ENCODE results near the gene CMTR2. TPM values are rescaled to one million over a fixed set of nuclear protein-coding genes. Genes with fewer than 3 reads are reported as not detected.

CMTR2 gene
- total RNA-seq, 1 donor from 2014 or later, result 43.9 TPM

DNA sequence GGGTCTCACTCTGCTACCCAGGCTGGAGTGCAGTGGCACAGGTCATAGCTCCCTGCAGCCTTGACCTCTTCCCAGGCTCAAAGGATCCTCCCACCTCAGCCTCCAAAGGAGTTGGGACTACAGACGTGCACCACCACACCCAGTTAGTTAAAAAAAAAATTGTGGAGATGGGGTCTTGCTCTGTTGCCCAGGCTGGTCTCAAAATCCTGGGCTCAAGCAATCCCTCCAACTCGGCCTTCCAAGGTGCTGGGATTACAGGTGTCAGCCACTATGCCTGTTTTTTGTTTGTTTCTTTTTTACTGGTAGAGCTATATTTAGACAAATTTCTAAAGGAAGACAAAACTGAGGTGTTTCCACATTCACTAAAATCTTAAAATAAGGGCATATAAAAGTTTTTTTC is 1.7 kb downstream of the CMTR2 start:
- no peak overlapping the region for H3K27ac Mint-ChIP-seq
- no peaks in the 10 kb centered on the region for H3K9me3 ChIP-seq (ENCODE audit: low read depth)

DNA sequence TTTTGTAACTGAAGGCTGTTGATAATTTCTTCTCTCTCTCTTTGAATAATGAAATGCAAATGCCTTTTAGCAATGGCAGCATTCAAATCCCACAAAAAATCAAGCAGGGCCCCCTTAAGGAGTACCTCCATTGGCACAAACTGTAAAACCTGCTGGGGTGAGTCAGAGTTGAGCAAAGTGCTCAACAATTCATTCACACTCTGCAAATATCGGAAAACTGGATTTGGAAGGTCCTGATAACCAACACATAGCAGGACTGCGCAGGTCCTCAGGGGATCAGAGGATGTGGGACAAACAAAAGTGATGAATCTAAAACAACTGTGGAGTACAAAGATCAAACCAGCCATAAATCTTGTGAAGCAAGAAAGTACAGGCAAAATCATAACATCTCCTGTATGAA is 5.6 kb downstream of the CMTR2 start:
- Histone ChIP-seq H3K9me3 (ENCODE audit: low read depth) (no peaks in the 10 kb centered on the region), H2AFZ (replicated peaks) (no peak overlapping the region), H3K27me3 (no peaks in the 10 kb centered on the region), H3K27ac (no peak overlapping the region), H3K36me3 (peaks cover 6% of the 10 kb centered on the region), H3K4me1 (peaks cover 9% of the 10 kb centered on the region), H4K20me1 (ENCODE audit: low read depth) (peaks cover 11% of the 10 kb centered on the region), H3K4me3 (no peak overlapping the region), H3F3A (ENCODE audit: low read depth) (peaks cover 8% of the 10 kb centered on the region), H3K9ac (no peak overlapping the region), H3K79me2 (ENCODE audit: low read depth) (peaks cover 32% of the 10 kb centered on the region), H3K4me2 (no peak overlapping the region)
- TF ChIP-seq EZH2 (IDR thresholded peaks at IDR 0.05) (no peak), EZH2phosphoT487 (IDR thresholded peaks at IDR 0.05) (no peak)
- TF ChIP-seq, protein P1, sequence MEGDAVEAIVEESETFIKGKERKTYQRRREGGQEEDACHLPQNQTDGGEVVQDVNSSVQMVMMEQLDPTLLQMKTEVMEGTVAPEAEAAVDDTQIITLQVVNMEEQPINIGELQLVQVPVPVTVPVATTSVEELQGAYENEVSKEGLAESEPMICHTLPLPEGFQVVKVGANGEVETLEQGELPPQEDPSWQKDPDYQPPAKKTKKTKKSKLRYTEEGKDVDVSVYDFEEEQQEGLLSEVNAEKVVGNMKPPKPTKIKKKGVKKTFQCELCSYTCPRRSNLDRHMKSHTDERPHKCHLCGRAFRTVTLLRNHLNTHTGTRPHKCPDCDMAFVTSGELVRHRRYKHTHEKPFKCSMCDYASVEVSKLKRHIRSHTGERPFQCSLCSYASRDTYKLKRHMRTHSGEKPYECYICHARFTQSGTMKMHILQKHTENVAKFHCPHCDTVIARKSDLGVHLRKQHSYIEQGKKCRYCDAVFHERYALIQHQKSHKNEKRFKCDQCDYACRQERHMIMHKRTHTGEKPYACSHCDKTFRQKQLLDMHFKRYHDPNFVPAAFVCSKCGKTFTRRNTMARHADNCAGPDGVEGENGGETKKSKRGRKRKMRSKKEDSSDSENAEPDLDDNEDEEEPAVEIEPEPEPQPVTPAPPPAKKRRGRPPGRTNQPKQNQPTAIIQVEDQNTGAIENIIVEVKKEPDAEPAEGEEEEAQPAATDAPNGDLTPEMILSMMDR (IDR thresholded peaks at IDR 0.05), result no peak
- H3K4me1 Mint-ChIP-seq, result peaks cover 10% of the 10 kb centered on the region
- no peaks in the 10 kb centered on the region for H3K9me3 Mint-ChIP-seq
- no peak for DNase-seq (ENCODE audit: low spot score)
- no peaks in the 10 kb centered on the region for H3K27me3 Mint-ChIP-seq (ENCODE audit: insufficient read depth, low read depth)
- no peak overlapping the region for H3K4me3 Mint-ChIP-seq
- peaks cover 23% of the 10 kb centered on the region for H3K36me3 Mint-ChIP-seq
- no peak overlapping the region for H3K27ac Mint-ChIP-seq

More for the DNA sequence above, 1.7 kb downstream of the CMTR2 start:
- peaks cover 19% of the 10 kb centered on the region for H3F3A ChIP-seq (ENCODE audit: low read depth)
- no peak for DNase-seq (ENCODE audit: low spot score)
- Mint-ChIP-seq H3K27me3 (ENCODE audit: insufficient read depth, low read depth) (peaks cover 2% of the 10 kb centered on the region), H3K4me1 (peaks cover 13% of the 10 kb centered on the region), H3K4me3 (no peak overlapping the region), H3K36me3 (peaks cover 23% of the 10 kb centered on the region), H3K9me3 (no peaks in the 10 kb centered on the region)
- H3K4me1 ChIP-seq, result peaks cover 13% of the 10 kb centered on the region
- H3K36me3 ChIP-seq, result peaks cover 2% of the 10 kb centered on the region
- no peak overlapping the region for H2AFZ ChIP-seq (replicated peaks)
- no peak overlapping the region for H3K27ac ChIP-seq
- H3K79me2 ChIP-seq (ENCODE audit: low read depth), result peaks cover 35% of the 10 kb centered on the region
- TF ChIP-seq, protein P1 (IDR thresholded peaks at IDR 0.05), result no peak
- no peak for TF ChIP-seq EZH2phosphoT487 (IDR thresholded peaks at IDR 0.05)
- TF ChIP-seq EZH2 (IDR thresholded peaks at IDR 0.05), result no peak
- peaks cover 11% of the 10 kb centered on the region for H4K20me1 ChIP-seq (ENCODE audit: low read depth)
- peak overlapping the region; percentile 89 for H3K4me2 ChIP-seq
- H3K9ac ChIP-seq, result no peak overlapping the region
- peak overlapping the region; percentile 68 for H3K4me3 ChIP-seq
- no peaks in the 10 kb centered on the region for H3K27me3 ChIP-seq

DNA sequence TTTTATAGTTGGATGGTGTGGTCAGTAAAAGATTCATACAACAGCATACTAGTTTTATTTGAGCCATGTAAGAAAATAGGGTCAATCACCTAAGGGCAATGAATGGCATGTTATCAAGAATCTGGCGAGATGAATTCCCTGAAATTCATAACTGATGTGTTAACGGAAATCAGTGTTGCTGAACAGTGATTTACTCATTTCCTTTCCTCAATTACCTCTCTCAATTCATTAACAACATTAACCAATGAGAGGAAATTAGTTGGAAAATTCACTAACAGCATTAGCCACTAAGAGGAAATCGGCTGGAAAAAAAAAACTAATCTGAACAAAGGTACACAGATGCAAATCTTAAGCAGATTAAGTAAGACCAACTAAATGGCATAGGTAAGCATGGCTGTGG is 6.3 kb downstream of the CMTR2 start:
- H3K9ac ChIP-seq, result no peak overlapping the region
- no peaks in the 10 kb centered on the region for H3K9me3 Mint-ChIP-seq
- H3K4me1 Mint-ChIP-seq, result peaks cover 5% of the 10 kb centered on the region
- H3K27ac ChIP-seq, result no peak overlapping the region
- H3K79me2 ChIP-seq (ENCODE audit: low read depth), result peaks cover 25% of the 10 kb centered on the region
- no peaks in the 10 kb centered on the region for H3K9me3 ChIP-seq (ENCODE audit: low read depth)
- no peak overlapping the region for H3K4me3 Mint-ChIP-seq
- H3K36me3 Mint-ChIP-seq, result peaks cover 24% of the 10 kb centered on the region
- H4K20me1 ChIP-seq (ENCODE audit: low read depth), result peaks cover 11% of the 10 kb centered on the region
- no peaks in the 10 kb centered on the region for H3K27me3 ChIP-seq
- H3K36me3 ChIP-seq, result peaks cover 6% of the 10 kb centered on the region
- DNase-seq (ENCODE audit: low spot score), result no peak
- peaks cover 5% of the 10 kb centered on the region for H3K4me1 ChIP-seq
- no peak overlapping the region for H3K27ac Mint-ChIP-seq
- no peak overlapping the region for H2AFZ ChIP-seq (replicated peaks)
- TF ChIP-seq, protein P1 (IDR thresholded peaks at IDR 0.05), result no peak
- no peak for TF ChIP-seq EZH2 (IDR thresholded peaks at IDR 0.05)
- TF ChIP-seq EZH2phosphoT487 (IDR thresholded peaks at IDR 0.05), result no peak
- H3K4me3 ChIP-seq, result no peak overlapping the region
- H3K27me3 Mint-ChIP-seq (ENCODE audit: insufficient read depth, low read depth), result no peaks in the 10 kb centered on the region
- H3F3A ChIP-seq (ENCODE audit: low read depth), result peaks cover 4% of the 10 kb centered on the region
- no peak overlapping the region for H3K4me2 ChIP-seq
